Measurements from ENCODE around the gene TANC1.
A peak's percentile ranks its signal among the peaks of the same experiment; 100 is the strongest.

The TANC1 gene

DNA sequence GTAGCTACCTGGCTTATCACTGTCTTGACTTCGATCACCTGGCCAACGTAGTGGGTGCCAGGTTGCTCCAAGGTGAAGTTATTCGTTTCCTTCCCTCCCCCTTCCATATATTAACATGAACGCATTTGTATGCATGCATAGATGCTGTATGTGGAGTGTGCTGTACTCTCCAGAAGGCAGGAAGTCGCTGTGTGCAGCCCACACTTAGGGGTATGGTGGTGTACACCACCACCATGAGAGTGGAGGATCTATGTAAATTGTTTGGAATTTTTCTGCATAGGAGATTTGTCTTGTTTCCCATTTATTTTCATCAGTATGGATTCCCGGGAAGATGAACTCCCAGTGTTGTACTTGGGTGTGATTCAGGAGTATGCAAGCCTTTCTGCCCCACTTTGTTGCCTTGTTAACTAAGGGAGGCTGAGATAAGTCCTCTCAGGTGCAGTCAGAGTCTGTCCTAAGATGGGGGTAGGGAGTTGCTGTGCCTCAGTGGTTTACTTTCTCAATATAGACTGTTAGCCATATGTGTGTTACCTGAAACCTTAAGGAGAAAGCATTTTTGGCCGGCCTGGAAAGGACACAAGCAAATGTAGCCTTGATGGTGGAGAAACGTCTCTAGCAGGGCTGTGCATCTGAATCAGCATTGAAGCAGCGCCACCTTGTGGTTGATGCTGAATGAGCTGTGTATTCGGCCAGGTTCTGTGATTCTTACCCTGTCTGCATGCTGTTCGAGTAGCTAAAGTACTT, 149.8 kb downstream of the TANC1 start:
- DNase-seq (ENCODE audit: low spot score), result peak; percentile 85

DNA sequence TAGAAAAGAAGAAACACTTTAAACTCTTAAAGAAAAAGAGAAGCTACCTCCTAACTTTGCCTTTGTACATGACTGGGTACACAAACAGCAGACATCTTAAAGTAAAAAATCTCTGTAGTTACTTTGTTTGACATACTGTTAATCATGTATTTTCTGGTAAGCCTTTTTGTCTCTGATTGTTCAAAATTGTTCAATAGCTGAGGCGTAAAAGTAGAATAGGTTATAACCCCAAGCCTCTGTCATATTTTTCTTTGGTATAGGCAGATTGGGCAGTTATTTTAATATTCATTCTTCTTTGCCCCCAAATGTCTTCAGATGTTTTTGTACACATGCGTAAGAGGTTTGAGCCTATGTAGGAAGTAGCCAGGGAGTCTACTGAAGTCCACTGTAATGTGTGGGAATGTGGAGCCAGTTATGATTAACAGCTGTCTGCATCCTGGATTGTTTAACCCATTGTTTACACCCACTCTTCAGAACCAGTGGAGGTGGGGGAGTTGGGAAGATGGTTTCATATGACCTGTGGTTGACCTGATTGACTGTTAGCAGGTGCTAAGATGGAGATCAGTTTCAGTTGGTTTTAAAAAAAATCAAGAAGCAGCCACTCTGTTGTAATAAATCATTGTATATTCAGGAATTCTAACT, 150.5 kb downstream of the TANC1 start:
- no peak for DNase-seq (ENCODE audit: low spot score)

DNA sequence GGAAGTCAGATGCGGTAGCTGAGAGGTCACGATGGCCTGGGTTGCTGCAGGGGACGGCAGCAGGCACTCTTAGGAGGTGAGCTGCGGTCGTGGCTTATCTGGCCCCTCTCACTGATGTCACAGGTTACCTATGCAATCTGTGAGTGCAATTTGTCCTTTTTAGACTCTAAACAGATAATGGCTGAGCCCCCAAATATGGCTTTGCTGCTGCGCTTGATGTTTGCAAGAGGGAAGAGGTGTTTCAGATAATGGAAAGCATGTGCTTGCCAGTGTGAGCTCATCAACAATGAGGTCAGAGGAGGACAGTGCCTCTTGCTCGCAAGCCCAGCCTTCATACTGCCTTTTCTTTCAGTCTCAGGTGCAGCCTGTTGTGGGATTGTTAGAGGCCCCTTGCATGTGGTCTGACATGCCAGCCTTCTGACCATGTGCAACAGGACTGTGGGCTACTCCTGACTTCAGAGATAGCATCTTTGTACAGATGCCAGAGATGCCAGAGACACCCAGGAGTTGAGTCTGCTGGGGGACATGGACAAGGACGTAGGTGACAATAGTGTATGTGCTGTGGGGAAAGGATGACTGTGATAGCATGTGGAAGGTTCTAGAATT, 151.3 kb downstream of the TANC1 start:
- DNase-seq (ENCODE audit: low spot score), result no peak

DNA sequence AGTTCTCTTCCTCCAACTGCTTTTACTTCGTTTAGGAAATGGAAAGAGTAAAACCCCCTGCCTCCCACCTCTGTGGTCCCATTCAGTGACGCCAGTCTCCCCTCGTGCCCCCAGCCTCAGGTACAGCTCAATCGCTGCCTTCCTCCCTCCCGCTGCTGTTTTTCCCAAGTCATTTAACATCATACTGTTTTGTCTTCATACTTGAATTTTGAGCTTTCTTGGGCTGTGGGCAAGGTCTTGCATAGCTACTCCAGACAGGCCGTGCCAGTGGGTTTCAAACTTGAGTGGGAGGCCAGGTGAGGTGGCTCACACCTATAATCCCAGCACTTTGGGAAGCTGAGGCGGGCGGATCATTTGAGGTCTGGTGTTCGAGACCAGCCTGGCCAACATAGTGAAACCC, 155.3 kb downstream of the TANC1 start:
- no peak for DNase-seq (ENCODE audit: low spot score)

DNA sequence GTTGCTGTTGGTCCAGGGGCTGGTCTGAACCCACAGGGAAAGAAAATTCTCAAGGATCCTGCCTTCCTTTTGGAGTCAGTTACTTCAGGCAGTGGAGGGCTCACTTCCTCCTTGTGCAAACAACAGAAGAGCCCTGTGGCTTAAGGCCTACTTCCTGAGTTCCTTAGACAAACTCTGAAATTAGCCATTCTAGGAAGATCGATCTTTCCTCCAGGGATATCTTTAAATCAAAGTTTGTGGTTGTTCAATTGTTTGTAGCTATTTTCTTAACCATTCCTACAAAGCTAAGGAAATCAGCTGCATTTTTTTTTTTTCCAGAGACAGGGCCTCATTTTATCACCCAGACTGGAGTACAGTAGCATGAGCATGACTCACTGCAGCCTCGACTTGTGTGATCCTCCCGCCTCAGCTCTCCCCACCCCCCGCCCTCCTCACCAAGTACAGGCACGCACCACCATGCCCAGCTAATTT, 156.0 kb downstream of the TANC1 start:
- DNase-seq (ENCODE audit: low spot score), result no peak

DNA sequence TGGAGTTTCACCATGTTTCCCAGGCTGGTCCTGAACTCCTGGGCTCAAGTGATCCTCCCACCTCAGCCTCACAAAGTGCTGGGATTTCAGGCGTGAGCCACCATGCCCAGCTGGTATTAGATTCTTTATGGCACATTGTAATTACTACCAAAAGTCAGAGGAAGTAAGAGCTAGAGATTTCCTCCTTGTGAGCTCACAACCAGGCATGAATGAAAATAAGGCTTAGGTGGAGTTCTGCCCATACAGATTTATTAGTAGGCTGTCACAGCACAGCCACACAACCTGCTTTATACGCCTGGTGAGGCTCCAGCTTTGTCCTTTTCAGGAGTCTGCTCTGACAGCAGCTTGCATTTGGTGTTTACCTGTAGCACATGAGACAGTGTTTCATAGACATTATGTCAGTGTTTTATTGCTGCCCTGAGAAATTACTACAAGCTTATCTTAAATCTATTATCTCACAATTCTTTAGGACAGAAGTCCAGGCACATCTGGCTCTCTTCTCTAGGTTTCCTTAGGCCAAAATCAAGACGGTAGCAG, 156.6 kb downstream of the TANC1 start:
- DNase-seq (ENCODE audit: low spot score), result no peak

DNA sequence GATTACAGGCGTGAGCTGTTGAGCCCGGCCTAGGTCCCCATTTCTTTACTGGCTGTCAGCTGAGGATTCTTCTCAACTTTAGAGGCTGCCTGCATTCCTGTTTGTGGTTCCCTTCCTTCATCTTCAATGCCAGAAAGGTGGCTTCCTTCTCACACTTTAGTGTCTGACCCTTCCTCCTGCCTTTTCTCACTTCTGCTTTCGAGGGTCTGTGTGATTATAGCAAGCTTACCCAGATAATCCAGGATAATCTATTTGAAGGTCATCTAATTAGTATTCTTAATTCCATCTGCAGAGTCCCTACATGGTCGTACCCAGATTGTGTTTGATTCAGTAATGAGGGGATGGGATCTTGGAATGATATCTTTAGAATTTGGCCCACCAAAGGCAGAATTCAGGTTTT, 157.4 kb downstream of the TANC1 start:
- DNase-seq (ENCODE audit: low spot score), result no peak

DNA sequence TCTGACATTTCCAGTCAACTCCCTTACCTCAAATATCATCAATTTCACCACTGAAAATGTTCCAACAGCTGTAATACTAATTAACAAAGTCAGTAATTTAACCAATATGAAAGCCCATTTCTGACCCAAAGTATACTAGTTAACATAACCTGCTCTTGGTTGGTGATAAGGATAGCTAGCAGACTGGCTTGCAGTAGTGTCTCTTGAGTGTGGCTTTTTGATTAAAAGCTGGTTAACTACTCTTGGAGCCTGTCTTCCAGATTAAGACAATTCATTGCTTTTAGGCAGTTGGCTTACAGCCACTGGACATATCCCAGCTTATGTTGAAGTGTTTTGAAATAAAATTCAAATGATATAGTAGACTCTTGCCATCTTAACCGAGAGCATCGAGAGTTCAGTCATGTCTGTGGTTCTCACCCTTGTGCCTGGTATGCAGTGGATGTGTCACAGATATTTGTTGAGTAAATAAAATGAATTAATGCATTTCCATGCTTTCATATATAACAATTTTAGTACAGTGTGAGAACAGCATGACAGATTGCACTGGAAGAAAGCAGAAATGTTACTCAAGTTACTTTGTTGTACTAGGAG, 158.1 kb downstream of the TANC1 start:
- no peak for DNase-seq (ENCODE audit: low spot score)

DNA sequence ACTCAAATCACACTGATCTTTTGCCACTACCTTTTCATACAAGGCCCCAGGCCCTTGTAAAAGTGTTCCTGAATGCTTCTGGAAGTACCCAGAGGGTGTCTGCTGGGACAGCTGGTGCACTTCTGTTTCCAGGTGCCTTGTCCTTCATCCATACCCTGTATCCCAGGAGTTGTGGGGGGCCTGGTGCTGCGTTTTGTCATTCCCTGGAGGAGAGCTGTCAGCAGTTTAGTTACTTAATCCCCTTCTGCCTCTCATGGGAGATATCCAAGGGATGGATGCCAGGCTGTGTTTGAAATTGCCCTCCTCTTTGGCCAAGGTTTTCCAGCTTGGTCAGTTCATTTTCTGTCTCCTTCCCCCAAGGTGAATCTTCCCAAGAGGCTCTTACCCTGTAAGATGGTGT, 159.8 kb downstream of the TANC1 start:
- DNase-seq (ENCODE audit: low spot score), result no peak

DNA sequence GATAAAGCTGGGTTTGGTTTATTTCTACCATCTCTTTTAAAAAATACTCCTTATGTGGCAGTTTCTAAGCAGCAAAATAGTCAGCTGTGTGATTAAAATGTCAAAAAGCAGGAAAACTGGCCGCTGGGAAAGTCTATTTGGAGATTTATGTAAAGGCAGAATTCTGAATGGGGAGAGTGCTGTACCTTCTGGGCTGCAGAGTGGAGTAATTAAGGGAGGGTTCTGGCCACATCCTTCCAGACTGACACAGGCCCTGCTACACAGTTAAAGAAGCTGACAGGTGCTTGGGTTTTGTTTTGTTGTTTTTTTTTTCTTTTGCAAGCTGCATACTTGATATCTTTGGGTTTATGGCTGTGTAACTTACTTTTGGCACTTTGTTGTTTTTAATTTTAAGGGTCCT, 160.8 kb downstream of the TANC1 start:
- no peak for DNase-seq (ENCODE audit: low spot score)

DNA sequence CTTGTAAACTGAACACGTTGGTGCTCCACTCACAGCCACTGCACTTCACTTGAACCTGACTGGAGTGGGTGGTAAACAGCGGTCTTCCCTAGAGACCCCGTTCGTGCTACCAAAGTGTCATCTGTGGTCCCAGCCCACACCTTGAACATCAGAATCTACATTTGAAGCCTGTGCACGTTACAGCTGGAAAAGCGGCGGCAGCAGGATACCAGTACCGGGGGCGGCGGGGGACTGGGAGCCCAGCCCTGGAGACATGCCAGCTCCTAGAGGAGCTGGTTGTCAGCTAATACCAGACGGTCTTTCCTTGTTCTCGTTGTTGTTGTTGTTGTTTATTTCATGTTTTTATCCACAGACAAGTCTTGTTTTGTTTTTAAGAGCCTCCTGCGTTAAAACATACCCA, 161.4 kb downstream of the TANC1 start:
- DNase-seq (ENCODE audit: low spot score), result no peak

DNA sequence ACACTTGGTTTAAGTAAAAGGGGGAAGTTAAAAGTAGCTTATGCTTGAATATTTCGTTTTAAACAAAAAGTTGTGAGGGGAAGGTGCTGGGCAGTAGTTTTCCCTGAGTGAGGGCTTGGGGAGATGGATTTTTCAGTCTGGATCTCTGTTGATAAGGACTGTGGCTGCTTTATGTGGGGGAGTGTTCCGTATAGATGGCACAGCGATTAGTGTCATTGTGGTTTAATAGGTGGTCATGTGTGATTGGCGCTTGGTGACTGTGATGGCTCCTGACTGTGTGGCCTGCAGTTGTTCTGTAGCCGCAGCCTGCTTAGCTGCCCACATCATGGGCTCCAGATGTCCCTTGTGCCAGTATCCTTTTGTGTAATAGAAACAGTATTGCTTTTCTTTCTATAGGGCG, 161.9 kb downstream of the TANC1 start:
- no peak for DNase-seq (ENCODE audit: low spot score)

DNA sequence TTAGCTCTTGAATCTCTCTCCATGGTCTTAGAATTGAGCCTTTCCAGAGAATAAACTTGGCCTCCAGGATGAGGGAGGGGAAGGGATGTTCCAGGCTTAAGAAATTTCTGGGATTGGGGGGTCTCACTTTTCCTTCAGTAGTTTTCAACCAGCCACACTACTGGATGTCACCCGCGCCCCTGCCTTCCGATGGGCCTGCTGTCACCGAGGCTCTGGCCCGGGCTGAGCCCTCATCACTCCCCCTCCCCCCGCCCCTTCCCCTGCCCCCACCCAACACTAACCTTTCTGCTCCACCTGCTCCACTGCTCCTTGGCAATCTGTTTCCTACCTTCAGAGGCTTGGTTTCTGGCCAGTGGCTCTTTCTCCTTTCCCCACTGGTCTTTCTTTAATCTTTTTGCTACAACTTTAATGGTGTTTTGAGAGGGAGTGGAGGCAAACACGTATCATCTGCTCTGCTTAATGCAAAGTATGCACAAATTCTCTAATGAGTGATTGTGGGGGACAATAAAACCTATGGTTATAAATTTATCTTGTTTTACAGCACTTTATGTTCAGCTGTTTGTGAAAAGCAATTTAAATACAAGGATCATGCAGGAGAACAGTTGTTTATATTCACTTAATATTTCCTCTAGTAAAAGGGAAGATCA, 162.9 kb downstream of the TANC1 start:
- DNase-seq (ENCODE audit: low spot score), result no peak

DNA sequence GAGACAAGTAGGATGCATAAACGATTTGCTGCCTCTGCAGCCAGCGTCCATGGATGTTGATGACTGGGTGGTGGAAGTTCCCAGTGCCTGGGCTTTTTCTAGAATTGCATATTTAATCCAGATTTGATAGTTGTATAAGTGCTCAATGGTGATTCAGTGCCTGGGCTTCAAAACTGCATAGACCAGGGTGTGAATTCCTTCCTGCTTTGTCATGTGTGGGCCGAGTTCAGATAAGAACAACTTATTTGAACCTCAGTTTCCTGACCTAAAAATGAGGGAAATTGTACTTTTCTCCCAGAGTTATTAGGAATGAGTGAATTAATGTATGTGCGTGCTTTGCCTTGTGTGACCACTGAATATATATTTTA, 163.5 kb downstream of the TANC1 start:
- DNase-seq (ENCODE audit: low spot score), result no peak

DNA sequence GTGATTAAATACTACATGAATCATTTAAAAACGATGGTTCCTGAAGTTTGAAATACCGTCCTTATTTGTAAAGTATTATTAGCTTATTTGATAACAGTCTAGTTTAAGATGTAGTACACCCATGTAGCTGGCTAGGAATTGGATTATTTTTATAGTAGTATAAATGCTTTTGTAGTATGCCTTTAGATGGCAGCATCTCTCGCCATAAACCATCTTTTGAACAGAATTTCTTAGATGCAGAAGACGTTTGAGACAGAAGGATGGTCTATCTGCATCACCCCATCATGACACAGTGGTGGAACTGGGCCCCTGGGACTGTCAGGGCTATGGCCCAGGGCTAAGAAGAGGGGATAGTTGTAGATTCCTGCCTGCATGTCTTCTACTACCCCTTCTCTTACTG, 165.4 kb downstream of the TANC1 start:
- DNase-seq (ENCODE audit: low spot score), result no peak

DNA sequence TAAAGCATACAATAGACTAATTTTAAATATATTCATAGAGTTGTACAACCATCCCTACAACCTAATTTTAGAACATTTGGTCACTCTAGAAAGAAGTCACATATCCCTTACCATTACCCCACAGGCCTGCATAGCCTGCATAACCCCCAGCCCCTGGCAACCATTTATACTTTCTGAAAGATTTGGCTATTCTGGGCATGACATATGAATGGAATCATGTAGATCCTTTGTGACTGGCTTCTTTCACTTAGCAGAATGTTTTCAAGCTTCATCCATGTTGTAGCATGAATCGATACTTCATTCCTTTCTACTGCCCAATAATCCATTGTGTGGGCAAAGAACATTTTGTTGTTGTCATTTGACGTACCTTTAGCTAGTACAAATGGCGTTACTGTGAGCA, 166.5 kb downstream of the TANC1 start:
- DNase-seq (ENCODE audit: low spot score), result no peak

DNA sequence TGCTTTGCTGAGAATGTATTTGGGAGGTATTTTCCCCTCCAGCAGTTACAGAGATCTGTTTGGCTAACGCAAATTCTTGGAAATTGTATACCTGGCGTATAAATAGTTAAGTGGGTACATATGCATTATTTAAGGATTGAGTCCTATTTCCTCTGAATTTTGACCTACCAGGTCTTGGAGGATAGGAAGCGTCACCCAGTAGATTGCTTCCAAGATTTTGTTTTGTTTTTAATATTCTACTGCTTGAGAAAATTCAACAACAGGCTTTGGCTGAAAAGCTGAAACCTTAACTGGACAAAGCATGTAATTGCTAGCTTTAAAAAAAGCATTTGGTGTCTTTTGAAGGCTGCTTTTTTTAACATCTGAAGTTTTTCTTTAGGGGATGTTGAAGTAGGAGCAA, 168.0 kb downstream of the TANC1 start:
- no peak for DNase-seq (ENCODE audit: low spot score)

DNA sequence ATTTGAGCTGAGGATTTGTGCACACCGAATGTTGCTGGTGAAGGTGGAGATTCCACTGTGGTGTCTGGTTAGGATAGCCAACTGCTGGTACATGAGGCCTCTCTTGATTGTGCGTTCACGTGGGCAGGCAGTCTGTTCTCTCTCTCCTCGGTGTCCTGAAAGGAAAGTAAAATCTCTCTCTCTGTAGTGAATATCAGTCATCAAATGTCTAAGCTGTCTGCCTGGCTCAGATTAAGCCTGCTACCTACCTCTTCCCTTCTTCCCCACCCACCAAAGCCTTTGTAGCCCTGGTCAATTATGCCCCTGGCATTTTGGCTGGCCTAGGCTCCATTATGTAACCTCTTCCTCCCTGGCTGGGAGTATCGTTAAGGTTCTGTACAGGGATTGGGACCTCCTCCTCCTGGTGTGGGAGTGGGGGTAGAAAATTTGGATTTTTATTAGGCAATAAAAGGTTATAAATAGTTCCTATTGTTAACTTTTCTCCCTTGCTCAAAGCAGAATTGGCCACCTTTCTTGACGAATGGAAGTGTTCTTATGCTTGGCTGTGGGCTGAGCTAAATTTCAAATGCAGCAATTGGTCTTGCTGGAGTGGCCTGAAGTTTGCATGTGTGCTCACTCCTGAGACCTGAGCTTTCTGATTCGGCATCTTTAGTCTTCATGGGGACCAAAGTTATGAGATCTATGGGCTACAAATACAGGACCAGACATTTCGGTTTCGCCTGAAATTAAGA, 169.2 kb downstream of the TANC1 start:
- no peak for DNase-seq (ENCODE audit: low spot score)

DNA sequence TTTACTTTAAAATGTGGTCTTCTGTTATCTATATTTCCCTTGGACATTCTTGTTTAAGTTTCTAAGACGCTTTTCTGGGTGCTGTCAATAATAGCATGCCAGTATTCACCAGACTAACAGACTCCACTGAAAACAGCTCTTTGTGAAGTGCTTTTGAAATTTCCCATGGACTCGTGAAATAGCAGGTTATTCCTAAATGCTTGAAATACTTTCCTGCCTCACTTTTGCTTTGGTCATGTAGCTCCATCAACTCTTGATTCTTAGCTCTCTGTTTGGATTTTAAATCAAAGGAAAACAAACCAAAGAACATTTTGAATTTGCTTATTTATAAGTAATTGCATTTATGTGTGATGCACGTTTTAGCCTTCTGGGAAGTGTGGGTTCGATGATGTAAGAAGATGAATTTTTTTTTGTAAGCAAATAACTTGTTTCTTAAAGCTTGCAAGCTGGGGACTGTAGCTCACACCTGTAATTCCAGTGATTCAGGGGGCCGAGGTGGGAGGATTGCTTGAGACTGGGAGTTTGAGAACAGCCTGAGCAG, 170.3 kb downstream of the TANC1 start:
- no peak for DNase-seq (ENCODE audit: low spot score)

DNA sequence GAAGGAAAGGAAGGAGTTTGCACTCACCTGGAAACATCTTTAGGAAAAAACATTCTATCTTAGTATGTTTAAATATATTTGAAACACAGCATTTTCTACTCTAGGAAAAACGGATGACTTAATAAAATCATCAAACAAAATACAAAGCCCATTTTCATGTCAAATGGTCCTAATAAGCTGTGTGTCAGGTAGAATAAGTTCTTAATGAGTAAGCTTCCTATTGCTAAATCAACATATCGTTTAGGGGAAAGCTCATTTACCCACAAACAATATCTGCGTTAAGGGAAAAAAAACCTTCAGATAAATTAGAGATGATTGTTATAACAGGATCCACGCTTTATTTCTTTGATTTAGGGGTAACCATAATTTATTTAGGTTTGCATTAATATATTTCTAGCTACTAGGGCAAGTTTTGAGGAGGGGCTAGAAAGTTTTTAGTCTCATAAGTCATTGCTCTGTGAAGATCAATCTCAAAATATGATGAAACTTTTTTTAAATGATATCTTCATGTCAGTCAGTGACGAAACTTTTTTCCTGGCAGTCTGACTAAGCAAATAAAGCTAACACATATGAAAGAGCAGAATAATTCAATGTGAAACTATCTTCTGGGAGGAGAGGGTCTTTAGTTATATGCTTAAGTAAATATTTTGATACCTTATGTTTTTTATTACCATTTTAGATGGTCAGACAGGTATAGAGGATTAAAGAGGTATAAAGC, 170.9 kb downstream of the TANC1 start:
- no peak for DNase-seq (ENCODE audit: low spot score)
